Activated CD4-positive, alpha-beta T cell treated with anti-CD3 and anti-CD28 coated beads, Interleukin-2, amount 50 U/mL, for 24 hours (primary cell): Measurements from ENCODE around the gene KPNA5.
"Not testable (repeated sequence)": the region's sequence is repeated elsewhere in the genome, so short reads cannot be mapped to it uniquely, and the experiment has no call there.

Source experiments
- DNase-seq, 2 donors: peaks; one replicate each; pipeline ENCODE4 v3.0.0-alpha.2; 2020; ENCODE audit warnings: low read depth in 1 of 2, low spot score in 1 of 2

KPNA5 gene

DNA sequence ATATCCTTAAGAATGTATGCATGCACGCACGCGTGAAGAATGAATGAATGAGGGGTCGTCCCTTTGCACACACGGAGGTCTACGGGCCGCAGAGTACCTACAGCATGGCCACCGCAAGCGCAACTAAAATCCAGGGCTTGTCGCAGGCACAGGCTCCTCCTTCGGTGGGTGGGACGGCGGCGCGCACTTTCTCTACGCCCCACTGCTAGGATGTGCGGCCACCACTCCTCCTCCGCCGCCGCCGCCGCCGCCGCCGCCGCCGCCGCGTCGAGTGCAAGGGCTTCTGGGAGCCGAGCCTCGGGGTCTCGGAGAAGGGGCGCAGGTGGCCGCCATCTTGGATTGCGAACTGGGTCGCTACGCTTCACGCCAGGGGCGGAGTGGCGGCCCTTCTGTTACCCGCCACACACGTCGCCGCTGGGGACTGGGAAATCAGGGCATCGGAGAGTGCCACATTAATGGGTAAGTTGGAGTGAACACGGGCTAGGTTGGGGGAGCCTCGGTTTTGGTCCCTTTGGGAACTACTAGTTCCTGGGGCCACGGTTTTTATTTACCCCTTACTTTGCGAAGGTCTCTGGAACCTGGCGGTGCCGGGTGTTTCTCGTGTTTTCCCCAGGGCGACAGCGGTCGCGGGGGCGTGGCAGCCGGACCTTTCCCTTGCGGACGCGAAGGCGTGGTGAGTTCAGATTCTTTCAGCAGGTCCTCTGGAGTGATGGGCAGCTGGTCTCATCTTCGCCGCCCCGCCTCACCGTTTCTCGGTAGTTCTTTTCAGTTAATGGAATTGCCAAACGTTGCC, at the start of gene KPNA5:
TSS of gene KPNA5 (plus strand) at position 332 of the 793 bp plus-strand sequence. CDS start at position 456, 124 bp downstream.
- DNase-seq, result peak; percentile 79 to 87

- no peak for DNase-seq
Observed at GRCh38 chr6:116631379-116631990, 49.5 kb upstream of the KPNA5 start.

DNA sequence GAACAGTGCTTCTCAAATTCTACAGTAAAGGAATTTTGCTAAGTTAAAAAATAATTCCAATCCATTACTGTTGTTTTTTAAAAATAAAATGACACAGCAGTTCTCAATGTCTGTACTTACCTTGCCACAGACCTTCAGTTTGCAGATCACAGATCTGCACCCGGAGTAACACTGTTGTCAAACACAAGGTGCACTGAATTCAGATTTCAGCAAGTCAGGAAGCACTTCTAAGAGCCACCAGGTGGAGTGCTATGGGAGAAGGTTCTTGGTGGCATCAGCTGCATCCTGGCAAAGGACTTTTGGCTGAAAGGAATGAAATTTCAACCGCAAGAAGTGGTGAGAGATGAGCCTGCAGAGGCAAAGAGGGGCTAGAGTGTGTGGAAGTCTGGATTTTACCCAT, 47.3 kb upstream of the KPNA5 start:
- no peak for DNase-seq

GRCh38 chr6:116648156-116648555, 32.9 kb upstream of the KPNA5 start:
- no peak for DNase-seq

DNA sequence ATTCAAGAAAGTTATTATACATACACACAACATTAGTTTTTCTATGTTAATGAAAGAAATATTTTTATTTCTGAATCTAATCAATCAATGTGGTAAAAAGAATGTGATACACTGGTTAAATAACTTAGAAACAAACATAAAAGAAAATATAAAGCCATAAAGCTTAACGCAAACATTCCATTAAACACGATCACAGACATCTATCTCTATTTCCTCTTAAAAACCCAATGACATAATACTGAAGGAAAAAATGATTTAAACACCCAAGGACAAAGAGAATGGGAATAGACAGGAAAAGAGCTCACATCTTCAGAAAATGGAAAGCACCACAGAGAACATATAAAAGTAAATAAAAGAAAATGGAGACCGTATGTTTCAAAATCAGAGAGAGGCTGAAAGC, 31.9 kb upstream of the KPNA5 start:
- no peak for DNase-seq

DNA sequence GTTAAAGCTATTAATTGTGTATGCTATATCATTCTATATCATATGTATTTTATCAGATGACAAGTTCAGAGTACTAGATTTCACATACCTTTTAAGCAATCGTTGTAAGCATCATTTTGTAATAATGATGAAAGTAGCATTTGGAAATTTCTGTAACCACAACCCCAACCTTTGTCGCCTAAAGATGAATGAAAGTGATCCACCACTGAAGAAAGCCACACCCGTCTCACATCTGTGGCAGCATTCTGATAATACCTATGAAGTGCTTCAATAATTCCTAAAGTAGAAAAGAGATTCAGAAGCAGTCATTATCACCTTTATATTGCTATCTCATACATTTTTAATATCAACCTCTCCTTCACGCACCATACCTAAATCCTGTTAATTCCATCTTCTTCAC, 29.1 kb upstream of the KPNA5 start:
- DNase-seq, result no peak

DNA sequence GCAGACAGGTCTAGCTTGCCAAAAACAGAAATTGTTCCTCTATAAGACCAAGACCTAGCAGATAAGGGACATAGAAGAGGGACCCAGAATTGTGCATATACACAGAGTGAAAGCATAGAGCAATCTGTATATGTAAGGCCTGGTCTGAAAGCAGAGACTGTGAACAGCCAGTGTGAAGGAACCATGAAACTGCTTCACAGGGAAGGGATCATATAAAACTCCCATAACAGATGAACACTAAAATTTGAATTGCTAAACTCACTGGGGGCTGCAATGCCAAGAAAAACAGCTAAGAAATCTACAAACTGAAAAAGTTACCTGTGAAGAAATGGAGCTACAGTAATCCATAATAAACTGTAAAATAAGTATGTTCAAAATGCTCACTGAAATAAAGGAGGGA, 19.4 kb upstream of the KPNA5 start:
- DNase-seq, result no peak

GRCh38 chr6:116662202-116662601, 18.8 kb upstream of the KPNA5 start:
- DNase-seq, result no peak

DNA sequence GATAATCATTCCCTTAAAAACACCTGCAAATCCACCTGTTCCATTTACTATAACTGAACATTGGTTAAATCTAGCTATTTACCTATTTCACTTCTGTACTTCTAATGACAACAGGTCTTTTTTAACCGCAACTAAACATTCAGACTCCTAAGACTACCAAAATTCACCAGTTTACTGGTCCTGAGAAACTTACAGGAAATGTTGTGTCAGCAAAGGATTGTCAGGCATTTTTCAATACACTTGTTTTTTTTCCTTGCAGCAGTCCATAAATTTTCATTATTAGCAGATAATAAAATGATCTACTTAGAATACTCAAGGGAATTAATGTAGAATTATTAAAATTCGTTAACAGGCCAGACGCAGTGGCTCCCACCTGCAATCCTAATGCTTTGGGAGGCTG, 17.7 kb upstream of the KPNA5 start:
- no peak for DNase-seq

GRCh38 chr6:116664169-116664568, 16.8 kb upstream of the KPNA5 start:
- not testable (repeated sequence) for DNase-seq

GRCh38 chr6:116665464-116665863, 15.5 kb upstream of the KPNA5 start:
- no peak for DNase-seq

- no peak for DNase-seq
Observed at GRCh38 chr6:116666869-116667268, 14.1 kb upstream of the KPNA5 start.

- DNase-seq, result no peak
Observed at GRCh38 chr6:116667623-116668022, 13.4 kb upstream of the KPNA5 start.

DNA sequence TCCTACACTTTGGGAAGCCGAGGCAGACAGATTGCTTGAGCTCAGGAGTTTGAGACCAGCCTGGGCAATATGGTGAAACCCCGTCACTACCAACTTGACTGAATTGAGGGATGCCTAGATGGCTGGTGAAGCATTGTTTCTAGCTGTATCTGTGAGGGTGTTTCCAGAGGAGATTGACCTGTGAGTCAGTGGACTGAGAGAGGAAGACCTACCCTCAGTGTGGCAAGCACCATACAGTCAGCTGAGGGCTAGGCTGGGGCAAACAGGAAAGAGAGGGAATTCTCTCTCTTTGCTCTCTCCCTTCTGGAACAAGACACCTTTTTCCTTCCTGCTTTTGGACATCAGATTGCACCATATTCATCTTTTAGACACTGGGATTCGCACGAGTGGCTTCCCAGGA, 8.7 kb upstream of the KPNA5 start:
- DNase-seq, result no peak

- no peak for DNase-seq
Observed at GRCh38 chr6:116676021-116676420, 5.0 kb upstream of the KPNA5 start.

- DNase-seq, result peak in 1 of 2 donors; percentile 25
Observed at GRCh38 chr6:116682334-116682712, 1.3 kb downstream of the KPNA5 start.

DNA sequence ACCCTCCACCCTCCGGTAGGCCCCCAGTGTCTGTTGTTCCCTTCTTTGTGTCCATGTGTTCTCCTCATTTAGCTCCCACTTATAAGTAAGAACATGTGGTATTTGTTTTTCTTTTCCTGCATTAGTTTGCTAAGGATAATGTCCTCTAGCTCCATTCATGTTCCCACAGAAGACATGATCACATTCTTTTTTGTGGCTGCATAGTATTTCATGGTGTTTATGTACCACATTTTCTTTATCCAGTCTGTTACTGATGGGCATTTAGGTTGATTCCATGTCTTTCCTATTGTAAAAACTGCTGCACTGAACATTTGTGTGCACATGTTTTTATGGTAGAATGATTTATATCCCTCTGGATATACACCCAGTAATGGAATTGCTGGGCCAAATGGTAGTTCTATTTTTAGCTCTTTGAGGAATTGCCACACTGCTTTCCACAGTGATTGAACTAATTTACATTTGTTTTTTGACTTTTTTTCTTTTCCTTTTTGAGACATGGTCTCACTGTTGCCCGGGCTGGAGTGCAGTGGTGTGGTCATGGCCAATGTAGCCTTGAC, 4.5 kb downstream of the KPNA5 start:
- DNase-seq, result no peak

DNA sequence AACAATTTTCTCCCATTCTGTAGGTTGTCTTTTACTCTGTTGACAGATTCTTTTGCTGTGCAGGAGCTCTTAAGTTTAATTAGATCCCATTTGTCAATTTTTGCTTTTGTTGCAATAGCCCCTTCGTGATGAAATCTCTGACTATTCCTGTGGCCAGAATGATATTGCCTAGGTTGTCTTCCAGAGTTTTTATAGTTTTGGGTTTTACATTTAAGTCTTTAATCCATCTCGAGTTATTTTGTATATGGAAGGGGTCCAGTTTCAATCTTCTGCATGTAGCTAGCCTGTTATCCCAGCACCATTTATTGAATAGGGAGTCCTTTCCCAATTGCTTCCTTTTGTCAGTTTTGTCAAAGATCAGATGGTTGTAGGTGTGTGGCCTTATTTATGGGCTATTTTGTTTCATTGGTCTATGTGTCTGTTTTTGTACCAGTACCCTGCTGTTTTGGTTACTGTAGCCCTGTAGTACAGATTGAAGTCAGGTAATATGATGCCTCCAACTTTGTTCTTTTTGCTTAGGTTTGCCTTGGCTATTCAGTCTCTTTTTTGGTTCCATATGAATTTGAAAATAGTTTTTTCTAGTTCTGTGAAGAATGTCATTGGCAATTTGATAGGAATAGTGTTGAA, 5.6 kb downstream of the KPNA5 start:
- not testable (repeated sequence) for DNase-seq

DNA sequence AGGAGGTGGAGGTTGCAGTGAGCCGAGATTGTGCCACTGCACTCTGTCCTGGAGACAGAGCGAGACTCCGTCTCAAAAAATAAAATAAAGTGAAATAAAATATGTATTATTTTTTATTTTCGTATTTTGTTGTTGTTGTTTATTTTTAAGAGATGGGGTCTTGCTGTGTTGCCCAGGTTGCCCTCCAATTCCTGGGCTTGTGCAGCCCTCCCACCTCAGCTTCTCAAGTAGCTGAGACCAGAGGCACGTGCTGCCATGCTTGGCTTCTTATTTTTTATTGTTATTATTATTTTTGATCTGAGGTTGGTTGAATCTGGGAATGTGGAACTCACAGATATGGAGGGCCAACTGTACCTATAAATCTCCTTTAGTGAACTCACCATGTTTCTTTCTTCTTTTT, 10.1 kb downstream of the KPNA5 start:
- DNase-seq, result no peak

- not testable (repeated sequence) for DNase-seq
Observed at GRCh38 chr6:116692873-116693272, 11.9 kb downstream of the KPNA5 start.

DNA sequence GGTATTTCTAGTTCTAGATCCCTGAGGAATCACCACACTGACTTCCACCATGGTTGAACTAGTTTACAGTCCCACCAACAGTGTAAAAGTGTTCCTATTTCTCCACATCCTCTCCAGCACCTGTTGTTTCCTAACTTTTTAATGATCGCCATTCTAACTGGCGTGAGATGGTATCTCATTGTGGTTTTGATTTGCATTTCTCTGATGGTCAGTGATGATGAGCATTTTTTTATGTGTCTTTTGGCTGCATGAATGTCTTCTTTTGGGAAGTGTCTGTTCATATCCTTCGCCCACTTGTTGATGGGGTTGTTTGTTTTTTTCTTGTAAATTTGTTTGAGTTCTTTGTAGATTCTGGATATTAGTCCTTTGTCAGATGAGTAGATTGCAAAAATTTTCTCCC, 12.3 kb downstream of the KPNA5 start:
- not testable (repeated sequence) for DNase-seq

DNA sequence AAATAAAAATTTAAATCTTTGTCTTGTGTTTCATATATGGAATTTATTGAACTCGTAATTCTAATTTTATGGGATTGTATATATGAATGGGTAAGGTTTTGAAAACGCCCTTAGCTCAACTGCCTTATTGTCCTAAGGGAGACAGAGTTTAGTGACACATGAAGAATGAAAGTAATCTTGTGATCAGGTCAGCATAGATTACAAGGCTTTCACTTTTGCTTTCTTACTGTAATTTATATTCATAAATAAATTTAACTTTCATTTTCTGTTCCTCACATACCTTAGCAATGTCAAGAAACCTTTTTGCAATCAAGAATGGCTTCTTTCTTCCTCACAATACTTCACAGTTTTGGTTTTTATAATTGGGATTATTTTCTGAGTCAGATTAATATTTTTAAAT, 14.4 kb downstream of the KPNA5 start:
- no peak for DNase-seq
